H9 (cell line): ENCODE results near the gene GSAP. TPM values are rescaled to one million over a fixed set of nuclear protein-coding genes. Genes with fewer than 3 reads are reported as not detected.
"Not testable (repeated sequence)": the region's sequence is repeated elsewhere in the genome, so short reads cannot be mapped to it uniquely, and the experiment has no call there.

ENCODE experiments used
- DNase-seq: peaks from one replicate; pipeline ENCODE4 v3.0.0-alpha.2; 2017
- H2AFZ ChIP-seq: one replicate; pipeline ENCODE4 v1.6.1; 2013; ENCODE audit warnings: mild to moderate bottlenecking, low read length, control low read depth, moderate library complexity
- H2AK5ac ChIP-seq: 2 replicates; pipeline ENCODE4 v1.6.1; 2013; ENCODE audit warnings: low read length, control low read depth, mixed read lengths; ENCODE audit not compliant: insufficient read length
- H2BK120ac ChIP-seq: one replicate; pipeline ENCODE4 v1.6.1; 2013; ENCODE audit warnings: low read depth, mild to moderate bottlenecking, low read length, control low read depth, inconsistent platforms; ENCODE audit not compliant: poor library complexity, severe bottlenecking
- H2BK12ac ChIP-seq: 2 replicates; pipeline ENCODE4 v1.6.1; 2013; ENCODE audit warnings: low read length, control low read depth, mixed read lengths, low read depth; ENCODE audit not compliant: insufficient read length
- H2BK15ac ChIP-seq: 2 replicates; pipeline ENCODE4 v1.6.1; 2013; ENCODE audit warnings: low read depth, low read length, control low read depth
- H2BK20ac ChIP-seq: one replicate; pipeline ENCODE4 v1.6.1; 2013; ENCODE audit warnings: low read depth, mild to moderate bottlenecking, low read length, control low read depth, inconsistent platforms; ENCODE audit not compliant: poor library complexity, severe bottlenecking
- H2BK5ac ChIP-seq: 2 replicates; pipeline ENCODE4 v1.6.1; 2013; ENCODE audit warnings: low read length, control low read depth, mixed read lengths; ENCODE audit not compliant: insufficient read length
- H3K14ac ChIP-seq: 2 replicates; pipeline ENCODE4 v1.6.1; 2013; ENCODE audit warnings: low read length, control low read depth; ENCODE audit not compliant: insufficient read depth
- H3K18ac ChIP-seq: 2 replicates; pipeline ENCODE4 v1.6.1; 2013; ENCODE audit warnings: low read depth, mild to moderate bottlenecking, mixed read lengths, low read length, control low read depth; ENCODE audit not compliant: insufficient read length
- H3K23ac ChIP-seq: 2 replicates; pipeline ENCODE4 v1.6.1; 2013; ENCODE audit warnings: low read length, control low read depth, mixed read lengths, low read depth; ENCODE audit not compliant: insufficient read length
- H3K23me2 ChIP-seq: 2 replicates; pipeline ENCODE4 v1.6.1; 2013; ENCODE audit warnings: low read depth, mild to moderate bottlenecking, mixed read lengths, low read length, control low read depth; ENCODE audit not compliant: insufficient read length, poor library complexity, severe bottlenecking
- H3K27ac ChIP-seq: 2 replicates; pipeline ENCODE4 v1.5.1; 2013; ENCODE audit warnings: low read length, control low read depth, mixed read lengths, low read depth; ENCODE audit not compliant: insufficient read length
- H3K27me3 ChIP-seq: 2 replicates; pipeline ENCODE4 v1.6.1; 2013; ENCODE audit warnings: low read length, control low read depth, inconsistent platforms; ENCODE audit not compliant: insufficient read depth
- H3K4ac ChIP-seq: 2 replicates; pipeline ENCODE4 v1.6.1; 2013; ENCODE audit warnings: low read depth, mild to moderate bottlenecking, control low read depth, inconsistent platforms, low read length, moderate library complexity
- H3K4me1 ChIP-seq: 2 replicates; pipeline ENCODE4 v1.6.1; 2013; ENCODE audit warnings: low read length, control low read depth, inconsistent platforms; ENCODE audit not compliant: insufficient read depth
- H3K4me2 ChIP-seq: 2 replicates; pipeline ENCODE4 v1.6.1; 2013; ENCODE audit warnings: low read length, control low read depth, mixed read lengths; ENCODE audit not compliant: insufficient read length, insufficient read depth
- H3K56ac ChIP-seq: 2 replicates; pipeline ENCODE4 v1.6.1; 2013; ENCODE audit warnings: low read depth, mild to moderate bottlenecking, mixed read lengths, low read length, control low read depth; ENCODE audit not compliant: insufficient read length
- H3K79me1 ChIP-seq: 2 replicates; pipeline ENCODE4 v1.6.1; 2013; ENCODE audit warnings: low read depth, mild to moderate bottlenecking, moderate library complexity, low read length, control low read depth, inconsistent platforms; ENCODE audit not compliant: insufficient read depth, poor library complexity, severe bottlenecking
- H3K79me2 ChIP-seq: 2 replicates; pipeline ENCODE4 v1.6.1; 2013; ENCODE audit warnings: low read length, control low read depth, inconsistent platforms; ENCODE audit not compliant: insufficient read depth
- H3K9ac ChIP-seq: 2 replicates; pipeline ENCODE4 v1.6.1; 2013; ENCODE audit warnings: low read length, control low read depth, mixed read lengths; ENCODE audit not compliant: insufficient read length; ENCODE audit errors: extremely low read depth
- H3K9me3 ChIP-seq: one replicate; pipeline ENCODE4 v1.6.1; 2013; ENCODE audit warnings: low read depth, low read length, inconsistent platforms; ENCODE audit not compliant: control insufficient read depth
- H3T11ph ChIP-seq: one replicate; pipeline ENCODE4 v1.6.1; 2013; ENCODE audit warnings: mild to moderate bottlenecking, low read length, control low read depth, inconsistent platforms
- H4K20me1 ChIP-seq: one replicate; pipeline ENCODE4 v1.6.1; 2013; ENCODE audit not compliant: control insufficient read depth, insufficient read length, insufficient read depth
- H4K5ac ChIP-seq: 2 replicates; pipeline ENCODE4 v1.6.1; 2013; ENCODE audit warnings: low read depth, mild to moderate bottlenecking, mixed read lengths, low read length, control low read depth; ENCODE audit not compliant: insufficient read length
- H4K8ac ChIP-seq: replicated peaks from 2 replicates; pipeline ENCODE4 v1.6.1; 2013; ENCODE audit warnings: low read length, control low read depth, mixed read lengths, low read depth; ENCODE audit not compliant: insufficient read length
- H4K91ac ChIP-seq: 2 replicates; pipeline ENCODE4 v1.6.1; 2013; ENCODE audit warnings: low read depth, mild to moderate bottlenecking, moderate library complexity, mixed read lengths, low read length, control low read depth; ENCODE audit not compliant: insufficient read length
- H3K27ac Mint-ChIP-seq, 3 experiments: 2 replicates in 2 of 3; 3 replicates in 1 of 3; pipeline ENCODE4 v1.8.0; 2020 to 2021; ENCODE audit warnings: mixed read lengths in 3 of 3, mild to moderate bottlenecking in 1 of 3, moderate library complexity in 1 of 3
- H3K27me3 Mint-ChIP-seq: 2 replicates; pipeline ENCODE4 v1.8.0; 2021; ENCODE audit warnings: low read depth, mild to moderate bottlenecking, moderate library complexity, mixed read lengths
- H3K36me3 Mint-ChIP-seq, 3 experiments: 2 replicates in 2 of 3; 3 replicates in 1 of 3; pipeline ENCODE4 v1.8.0; 2020 to 2021; ENCODE audit warnings: low read depth in 3 of 3, mixed read lengths in 3 of 3; ENCODE audit not compliant: insufficient read depth in 1 of 3
- H3K4me1 Mint-ChIP-seq, 2 experiments: 2 replicates each; pipeline ENCODE4 v1.8.0; 2020; ENCODE audit warnings: mixed read lengths in 2 of 2
- H3K4me3 Mint-ChIP-seq, 2 experiments: 2 replicates in 1 of 2; 3 replicates in 1 of 2; pipeline ENCODE4 v1.8.0; 2020 to 2021; ENCODE audit warnings: mild to moderate bottlenecking in 2 of 2, mixed read lengths in 2 of 2, moderate library complexity in 1 of 2
- H3K9me3 Mint-ChIP-seq, 2 experiments: 2 replicates in 1 of 2; 3 replicates in 1 of 2; pipeline ENCODE4 v1.8.0; 2020; ENCODE audit warnings: mild to moderate bottlenecking in 2 of 2, mixed read lengths in 2 of 2, moderate library complexity in 1 of 2
- WGBS: extraction: QIAGEN DNeasy Blood & Tissue Kit; methylation state at CpG from one replicate; pipeline ENCODE4 v1.1.7; 2013; ENCODE audit warnings: missing lambda C conversion rate, low lambda C conversion rate, mixed read lengths; ENCODE audit not compliant: insufficient read length; ENCODE audit errors: extremely low coverage; 5-methylcytosine and 5-hydroxymethylcytosine counted together
- total RNA-seq: library from RNA; stranded (reverse); gene quantifications from 2 replicates; pipeline ENCODE4 v1.2.1, GENCODE V29; 2021
- TF ChIP-seq, protein P1 (sequence below): fragments of 200-600 bp; sonication (generic); conservative IDR thresholded peaks from 3 replicates; pipeline ENCODE4 v1.8.0; 2021; ENCODE audit warnings: antibody characterized with exemption, mild to moderate bottlenecking

Gene GSAP
- total RNA-seq, 1 experiment from 2014 or later: 1.9 TPM

GRCh38 chr7:77335581-77335980 is 80.6 kb downstream of the GSAP start:
- H3K79me1 ChIP-seq: no peaks in the 10 kb centered on the region
- H3K4me1 ChIP-seq: no peaks in the 10 kb centered on the region
- Mint-ChIP-seq H3K9me3 (peaks cover 0 to 7% of the 10 kb centered on the region in 2 experiments; a peak in 4 of 5 replicates), H3K27ac (no peak overlapping the region), H3K36me3 (peaks cover 0 to 4% (median 0%) of the 10 kb centered on the region in 3 experiments; a peak in 3 of 7 replicates), H3K4me1 (peaks cover 5 to 8% of the 10 kb centered on the region in 2 experiments), H3K4me3 (no peak overlapping the region), H3K27me3 (peaks cover under 1% of the 10 kb centered on the region; the same call in 1 of the 2 replicates)
- no peak overlapping the region for H2BK20ac ChIP-seq
- H2BK12ac ChIP-seq: no peak overlapping the region
- no peak overlapping the region for H2BK15ac ChIP-seq
- H3K23ac ChIP-seq: no peak overlapping the region
- H2AK5ac ChIP-seq: no peak overlapping the region
- DNase-seq: no peak
- TF ChIP-seq, protein P1, sequence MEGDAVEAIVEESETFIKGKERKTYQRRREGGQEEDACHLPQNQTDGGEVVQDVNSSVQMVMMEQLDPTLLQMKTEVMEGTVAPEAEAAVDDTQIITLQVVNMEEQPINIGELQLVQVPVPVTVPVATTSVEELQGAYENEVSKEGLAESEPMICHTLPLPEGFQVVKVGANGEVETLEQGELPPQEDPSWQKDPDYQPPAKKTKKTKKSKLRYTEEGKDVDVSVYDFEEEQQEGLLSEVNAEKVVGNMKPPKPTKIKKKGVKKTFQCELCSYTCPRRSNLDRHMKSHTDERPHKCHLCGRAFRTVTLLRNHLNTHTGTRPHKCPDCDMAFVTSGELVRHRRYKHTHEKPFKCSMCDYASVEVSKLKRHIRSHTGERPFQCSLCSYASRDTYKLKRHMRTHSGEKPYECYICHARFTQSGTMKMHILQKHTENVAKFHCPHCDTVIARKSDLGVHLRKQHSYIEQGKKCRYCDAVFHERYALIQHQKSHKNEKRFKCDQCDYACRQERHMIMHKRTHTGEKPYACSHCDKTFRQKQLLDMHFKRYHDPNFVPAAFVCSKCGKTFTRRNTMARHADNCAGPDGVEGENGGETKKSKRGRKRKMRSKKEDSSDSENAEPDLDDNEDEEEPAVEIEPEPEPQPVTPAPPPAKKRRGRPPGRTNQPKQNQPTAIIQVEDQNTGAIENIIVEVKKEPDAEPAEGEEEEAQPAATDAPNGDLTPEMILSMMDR: no peak
- H3K27ac ChIP-seq: no peak overlapping the region
- H3K4ac ChIP-seq: no peak overlapping the region
- H3K79me2 ChIP-seq: no peaks in the 10 kb centered on the region
- H3K14ac ChIP-seq: no peak overlapping the region
- H4K5ac ChIP-seq: no peak overlapping the region
- no peak overlapping the region for H4K91ac ChIP-seq
- no peaks in the 10 kb centered on the region for H3K27me3 ChIP-seq
- H3K9me3 ChIP-seq: no peaks in the 10 kb centered on the region
- H3K9ac ChIP-seq: no peak overlapping the region
- no peak overlapping the region for H2BK120ac ChIP-seq
- H4K20me1 ChIP-seq: no peaks in the 10 kb centered on the region
- no peak overlapping the region for H3K4me2 ChIP-seq
- H3K56ac ChIP-seq: no peak overlapping the region
- H3K18ac ChIP-seq: no peak overlapping the region
- H3K23me2 ChIP-seq: no peaks in the 10 kb centered on the region
- no peak overlapping the region for H2AFZ ChIP-seq
- H2BK5ac ChIP-seq: no peak overlapping the region
- H3T11ph ChIP-seq: no peak overlapping the region
- no peak overlapping the region for H4K8ac ChIP-seq

- H4K91ac ChIP-seq, H2BK5ac ChIP-seq, H3K9me3 Mint-ChIP-seq, H3T11ph ChIP-seq, H3K27ac ChIP-seq, H3K27me3 ChIP-seq, H3K79me2 ChIP-seq, H4K5ac ChIP-seq, H4K8ac ChIP-seq, H3K4ac ChIP-seq, H2BK20ac ChIP-seq, H3K27ac Mint-ChIP-seq, H2BK120ac ChIP-seq, H3K4me1 Mint-ChIP-seq, DNase-seq, H3K4me3 Mint-ChIP-seq, H3K9me3 ChIP-seq, H3K4me2 ChIP-seq, H2AK5ac ChIP-seq, H3K14ac ChIP-seq, H3K9ac ChIP-seq, H2BK12ac ChIP-seq, H3K4me1 ChIP-seq, H3K56ac ChIP-seq, H2AFZ ChIP-seq, H3K36me3 Mint-ChIP-seq, H3K18ac ChIP-seq, H2BK15ac ChIP-seq, H3K23ac ChIP-seq, H3K27me3 Mint-ChIP-seq, H4K20me1 ChIP-seq, H3K23me2 ChIP-seq, H3K79me1 ChIP-seq: not testable (repeated sequence)
- WGBS: no CpG with 5 or more reads among the region's 2 CpGs
Observed at GRCh38 chr7:77334039-77334438, 82.1 kb downstream of the GSAP start.
